Immature natural killer cell (primary cell): ENCODE results near the gene EVC. TPM values are rescaled to one million over a fixed set of nuclear protein-coding genes. Genes with fewer than 3 reads are reported as not detected.

Experiments used
- DNase-seq, 3 donors: peaks; one replicate each; pipeline ENCODE4 v3.0.0; 2022; ENCODE audit warnings: mixed read lengths in 1 of 3
- H3K27ac Mint-ChIP-seq, 6 donors: one replicate each; pipeline ENCODE4 v1.8.0; 2020; ENCODE audit warnings: mixed read lengths in 6 of 6, mild to moderate bottlenecking in 5 of 6, inconsistent platforms in 4 of 6, moderate library complexity in 3 of 6
- H3K27me3 Mint-ChIP-seq, 3 donors: one replicate each; pipeline ENCODE4 v1.8.0; 2020 to 2021; ENCODE audit warnings: low read depth in 3 of 3, mild to moderate bottlenecking in 3 of 3, mixed read lengths in 3 of 3, moderate library complexity in 3 of 3, inconsistent platforms in 1 of 3
- H3K36me3 Mint-ChIP-seq, 3 donors: one replicate each; pipeline ENCODE4 v1.8.0; 2020; ENCODE audit warnings: mixed read lengths in 3 of 3, inconsistent platforms in 2 of 3, mild to moderate bottlenecking in 2 of 3
- H3K4me1 Mint-ChIP-seq, 2 donors: one replicate each; pipeline ENCODE4 v1.8.0; 2020; ENCODE audit warnings: inconsistent platforms in 2 of 2, mild to moderate bottlenecking in 2 of 2, mixed read lengths in 2 of 2, moderate library complexity in 1 of 2
- H3K4me3 Mint-ChIP-seq, 5 donors: one replicate each; pipeline ENCODE4 v1.8.0; 2020; ENCODE audit warnings: mild to moderate bottlenecking in 5 of 5, mixed read lengths in 5 of 5, inconsistent platforms in 3 of 5, moderate library complexity in 3 of 5
- H3K9me3 Mint-ChIP-seq, 6 donors: one replicate each; pipeline ENCODE4 v1.8.0; 2020; ENCODE audit warnings: mild to moderate bottlenecking in 6 of 6, mixed read lengths in 6 of 6, inconsistent platforms in 4 of 6, moderate library complexity in 3 of 6
- polyA plus RNA-seq, 3 donors: library from polyadenylated mRNA; unstranded; fragments of 300-500 nt; fragmentation: Illumina TruSeq; gene quantifications; one replicate each; pipeline ENCODE4 v1.2.3, GENCODE V29; 2021

EVC gene
- polyA plus RNA-seq, 3 donors from 2014 or later, result not detected

DNA sequence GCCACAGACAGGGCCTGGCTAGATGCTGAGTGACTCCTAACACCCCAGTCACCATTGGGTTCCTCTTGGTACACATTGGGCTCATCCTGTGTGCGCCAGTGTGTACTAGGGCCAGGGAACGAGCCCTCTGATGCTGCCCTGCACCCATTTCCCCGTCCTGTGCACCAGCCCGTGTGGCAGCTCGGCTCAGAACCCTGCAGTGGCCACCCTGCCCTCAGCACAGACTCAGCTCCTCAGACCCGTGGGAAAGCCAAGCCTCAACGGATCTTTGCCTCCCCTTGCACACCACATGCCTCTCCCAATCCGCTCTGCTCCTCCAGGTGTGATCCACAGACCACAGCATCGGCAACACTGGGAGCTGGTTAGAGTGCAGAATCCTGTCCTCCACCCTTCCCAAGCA lies 38.6 kb downstream of the EVC start:
- Mint-ChIP-seq H3K9me3 (no peaks in the 10 kb centered on the region), H3K4me1 (no peaks in the 10 kb centered on the region), H3K27me3 (peaks cover 1 to 7% (median 2%) of the 10 kb centered on the region in 3 donors), H3K36me3 (no peaks in the 10 kb centered on the region), H3K4me3 (no peak overlapping the region), H3K27ac (no peak overlapping the region)
- no peak for DNase-seq

DNA sequence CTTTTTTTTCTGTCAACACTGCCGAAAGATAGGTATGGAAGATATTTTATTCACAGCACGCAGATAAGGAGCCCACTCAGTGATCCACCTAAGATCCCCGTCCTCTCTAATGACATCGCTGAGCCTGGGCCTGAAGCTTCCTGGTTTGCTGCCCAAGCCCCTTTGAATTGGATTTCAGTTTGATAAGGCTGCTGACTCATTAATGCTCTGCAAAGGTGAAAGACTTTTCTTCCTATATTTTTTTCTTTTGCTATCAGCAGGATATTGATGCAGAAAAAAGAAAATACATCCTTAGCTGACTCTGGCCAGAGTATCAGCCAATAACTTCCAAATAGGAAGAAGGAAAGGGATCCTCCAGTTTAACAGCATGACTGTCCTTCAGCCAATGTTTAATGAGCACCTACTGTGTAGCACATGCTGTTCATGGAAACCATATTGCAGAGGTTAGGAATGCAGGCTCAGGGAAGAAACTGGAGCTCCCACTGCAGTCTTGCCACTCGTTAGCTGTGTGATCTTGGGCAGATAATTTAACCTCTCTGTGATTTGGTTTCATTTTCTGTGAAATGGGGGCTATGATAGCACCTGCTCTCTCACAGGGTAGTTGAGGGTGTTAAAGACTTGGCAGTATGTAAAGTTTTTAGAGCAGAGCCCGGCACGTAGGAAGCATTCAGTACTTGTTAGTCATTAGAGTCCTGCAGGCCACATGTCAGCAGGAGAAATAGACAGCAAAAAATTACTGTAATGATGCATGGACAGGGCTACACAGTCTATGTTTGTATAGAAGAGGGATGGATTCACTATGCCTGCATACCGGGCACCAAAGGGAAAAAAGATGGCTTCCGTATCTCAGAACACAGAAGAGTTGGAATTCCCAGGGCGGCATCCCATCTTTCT lies 39.3 kb downstream of the EVC start:
- H3K27ac Mint-ChIP-seq, result no peak overlapping the region
- no peak overlapping the region for H3K4me3 Mint-ChIP-seq
- peaks cover 1 to 7% (median 2%) of the 10 kb centered on the region in 3 donors for H3K27me3 Mint-ChIP-seq
- no peaks in the 10 kb centered on the region for H3K36me3 Mint-ChIP-seq
- DNase-seq, result no peak
- no peaks in the 10 kb centered on the region for H3K9me3 Mint-ChIP-seq
- H3K4me1 Mint-ChIP-seq, result no peaks in the 10 kb centered on the region

DNA sequence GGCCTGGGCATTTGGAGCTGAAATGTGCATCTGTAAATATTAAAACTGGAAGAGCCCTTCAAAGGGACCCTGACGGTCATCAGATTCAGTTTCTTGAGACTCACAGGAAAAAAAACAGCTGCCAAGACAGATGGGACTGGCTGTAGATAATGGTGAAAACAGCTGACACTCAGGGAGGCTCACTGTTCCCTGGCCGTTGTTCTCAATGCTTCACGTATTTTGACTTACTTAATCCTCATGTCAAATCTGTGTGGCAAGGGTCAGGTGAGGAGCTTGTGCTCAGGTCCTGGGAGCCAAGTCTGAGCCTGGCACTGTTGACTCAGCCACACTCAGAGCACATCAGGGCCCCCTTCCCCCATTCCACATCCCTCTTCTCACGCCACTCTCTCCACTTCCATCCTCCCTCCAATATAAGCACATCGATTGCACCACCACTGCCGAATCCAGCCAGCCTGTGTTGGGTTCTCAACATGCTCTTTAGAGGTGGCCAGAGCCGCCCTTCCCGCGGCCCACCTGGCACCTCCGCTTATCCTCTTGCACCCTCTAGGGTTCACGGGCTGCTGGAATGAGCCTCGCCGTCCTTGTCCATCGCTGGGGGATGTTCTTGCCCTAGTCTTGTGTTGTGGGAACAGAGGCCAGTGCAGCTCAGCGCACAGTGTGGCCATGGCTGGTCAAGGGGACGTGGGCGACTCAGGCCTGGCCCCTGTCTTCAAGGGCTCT lies 40.1 kb downstream of the EVC start:
- no peak for DNase-seq
- H3K27ac Mint-ChIP-seq, result no peak overlapping the region
- H3K27me3 Mint-ChIP-seq, result peaks cover 1 to 2% (median 2%) of the 10 kb centered on the region in 3 donors
- no peaks in the 10 kb centered on the region for H3K9me3 Mint-ChIP-seq
- H3K4me1 Mint-ChIP-seq, result no peaks in the 10 kb centered on the region
- no peak overlapping the region for H3K4me3 Mint-ChIP-seq
- no peaks in the 10 kb centered on the region for H3K36me3 Mint-ChIP-seq

DNA sequence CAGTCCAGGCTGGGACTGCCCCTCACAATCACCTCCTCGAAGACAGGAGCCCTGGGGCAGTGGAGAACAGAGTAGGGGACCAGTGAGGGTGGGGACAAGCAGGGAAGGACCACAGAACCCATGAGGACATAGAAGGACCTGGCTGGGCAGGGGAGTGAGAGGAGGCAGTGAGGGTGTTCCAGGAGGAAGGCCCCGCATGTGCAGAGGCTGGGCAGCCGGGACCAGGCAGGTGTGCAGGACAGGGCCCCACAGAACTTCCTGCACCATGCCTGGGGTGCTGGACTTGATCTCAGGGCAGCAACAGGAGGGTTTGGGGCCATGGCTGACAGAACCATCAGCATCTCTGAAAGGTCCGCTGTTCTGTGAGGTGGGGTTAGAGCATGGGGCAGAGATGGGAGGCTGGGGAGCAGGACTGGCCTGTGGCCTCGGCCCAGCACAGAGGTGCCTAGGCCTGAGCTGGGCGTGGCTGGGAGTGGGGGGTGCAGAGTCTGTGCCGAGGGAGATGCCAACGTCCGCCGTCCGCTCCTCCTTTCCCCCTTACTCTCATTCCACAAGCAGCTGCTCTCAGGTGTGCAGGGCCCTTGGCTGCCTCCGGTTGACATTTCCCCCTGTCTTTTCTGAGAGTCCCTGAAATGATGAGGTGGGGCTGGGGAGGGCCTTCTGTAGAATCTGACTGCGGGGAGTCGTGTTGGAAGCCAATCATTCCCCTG lies 40.8 kb downstream of the EVC start:
- Mint-ChIP-seq H3K4me1 (no peaks in the 10 kb centered on the region), H3K27me3 (peaks cover 0 to 2% (median 1%) of the 10 kb centered on the region in 3 donors), H3K4me3 (no peak overlapping the region), H3K27ac (no peak overlapping the region), H3K36me3 (no peaks in the 10 kb centered on the region), H3K9me3 (no peaks in the 10 kb centered on the region)
- no peak for DNase-seq

DNA sequence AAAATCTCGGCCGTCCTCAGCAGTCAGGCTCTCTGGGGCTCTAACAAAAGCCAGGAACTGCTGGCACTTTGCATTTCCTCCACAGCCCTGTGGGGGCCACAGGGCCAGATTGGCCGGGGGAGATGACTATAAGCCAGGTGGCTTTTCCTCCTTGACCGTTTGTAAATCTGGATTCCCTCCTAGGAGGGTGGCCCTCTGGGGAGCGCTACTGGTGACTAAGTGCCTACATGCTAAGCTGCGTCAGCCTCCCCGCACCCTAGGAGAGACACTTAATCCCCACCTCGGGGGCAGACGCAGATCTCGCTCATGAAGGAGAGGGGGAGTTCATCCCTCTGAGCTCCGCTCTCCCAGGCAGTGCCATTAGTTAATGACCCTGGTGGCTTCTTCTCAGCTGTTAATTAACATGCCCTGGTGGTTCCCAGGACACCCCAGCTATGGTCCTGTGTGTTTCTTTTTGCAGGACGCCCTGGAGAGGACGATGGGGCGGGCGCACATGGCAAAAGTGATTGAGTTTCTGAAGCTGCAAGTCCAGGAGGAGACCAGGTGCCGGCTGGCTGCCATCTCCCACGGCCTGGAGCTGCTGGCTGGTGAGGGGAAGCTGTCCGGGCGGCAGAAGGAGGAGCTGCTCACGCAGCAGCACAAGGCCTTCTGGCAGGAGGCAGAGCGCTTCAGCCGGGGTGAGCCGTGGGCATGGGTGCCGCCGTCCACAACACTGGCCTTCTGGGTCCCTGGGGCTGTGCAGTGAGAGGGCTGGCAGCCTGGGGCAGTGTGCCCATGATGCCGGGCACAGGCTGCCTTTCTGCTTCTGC lies 41.6 kb downstream of the EVC start:
- Mint-ChIP-seq H3K9me3 (no peaks in the 10 kb centered on the region), H3K4me3 (no peak overlapping the region), H3K36me3 (no peaks in the 10 kb centered on the region), H3K4me1 (no peaks in the 10 kb centered on the region), H3K27ac (no peak overlapping the region), H3K27me3 (peaks cover 0 to 2% (median 1%) of the 10 kb centered on the region in 3 donors)
- no peak for DNase-seq

DNA sequence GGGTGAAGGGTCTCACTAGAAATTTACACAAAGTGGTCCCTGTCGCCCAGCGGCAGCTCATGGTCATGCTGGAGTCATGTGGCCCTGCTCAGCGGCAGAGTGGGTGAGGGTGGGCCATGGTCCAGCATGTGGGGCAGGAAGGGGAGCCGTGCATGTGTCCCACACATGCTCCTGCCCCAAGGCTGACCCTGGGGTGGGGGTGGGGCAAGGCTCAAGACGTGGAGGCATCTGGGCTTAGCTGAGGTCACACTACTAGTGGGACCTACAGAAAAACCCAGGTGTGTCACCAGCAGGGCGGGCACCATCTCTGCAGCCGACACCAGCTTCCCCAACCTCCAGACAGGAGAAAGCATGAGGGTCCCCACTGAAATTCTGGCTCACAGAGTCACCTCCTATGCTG lies 42.4 kb downstream of the EVC start:
- H3K4me3 Mint-ChIP-seq, result no peak overlapping the region
- no peaks in the 10 kb centered on the region for H3K36me3 Mint-ChIP-seq
- no peak overlapping the region for H3K27ac Mint-ChIP-seq
- no peaks in the 10 kb centered on the region for H3K9me3 Mint-ChIP-seq
- no peak for DNase-seq
- H3K4me1 Mint-ChIP-seq, result no peaks in the 10 kb centered on the region
- peaks cover 1 to 2% (median 1%) of the 10 kb centered on the region in 3 donors for H3K27me3 Mint-ChIP-seq

DNA sequence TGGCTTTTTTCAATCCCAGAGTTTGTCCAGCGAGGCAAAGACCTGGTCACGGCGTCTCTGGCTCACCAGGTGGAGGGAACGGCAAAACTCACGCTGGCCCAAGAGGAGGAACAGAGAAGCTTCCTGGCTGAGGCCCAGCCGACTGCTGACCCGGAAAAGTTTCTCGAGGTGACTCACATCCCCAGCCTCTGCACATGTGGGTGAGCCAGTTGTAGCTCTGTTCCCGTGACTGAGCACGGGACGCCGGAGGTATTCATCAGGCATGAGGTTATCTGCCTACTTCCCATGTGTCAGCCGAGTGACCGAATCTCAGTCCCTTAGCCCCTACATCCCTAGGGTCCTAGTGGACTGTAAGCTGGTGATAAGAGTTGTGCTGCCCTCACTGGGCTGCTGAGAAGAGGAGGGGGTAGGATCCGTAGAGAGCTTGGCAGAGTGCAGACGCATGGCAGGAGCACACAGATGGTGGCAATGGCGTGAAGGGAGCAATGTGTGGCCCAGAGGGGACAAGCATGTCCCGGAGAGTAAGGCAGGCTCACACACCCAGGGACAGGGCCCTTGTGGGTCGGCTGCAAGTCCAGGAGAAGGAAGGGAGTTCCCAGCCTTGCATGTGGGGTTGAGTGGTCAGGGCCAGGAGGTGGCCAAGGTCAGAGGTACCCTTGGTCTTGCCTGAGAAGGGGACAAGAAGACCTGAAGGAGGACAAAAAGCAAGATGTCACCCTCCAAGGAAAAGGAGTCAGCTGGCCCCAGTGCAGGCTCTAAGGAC lies 42.9 kb downstream of the EVC start:
- DNase-seq, result no peak
- Mint-ChIP-seq H3K27ac (no peak overlapping the region), H3K36me3 (no peaks in the 10 kb centered on the region), H3K27me3 (peaks cover 1 to 2% (median 1%) of the 10 kb centered on the region in 3 donors), H3K4me1 (no peaks in the 10 kb centered on the region), H3K9me3 (no peaks in the 10 kb centered on the region), H3K4me3 (no peak overlapping the region)

DNA sequence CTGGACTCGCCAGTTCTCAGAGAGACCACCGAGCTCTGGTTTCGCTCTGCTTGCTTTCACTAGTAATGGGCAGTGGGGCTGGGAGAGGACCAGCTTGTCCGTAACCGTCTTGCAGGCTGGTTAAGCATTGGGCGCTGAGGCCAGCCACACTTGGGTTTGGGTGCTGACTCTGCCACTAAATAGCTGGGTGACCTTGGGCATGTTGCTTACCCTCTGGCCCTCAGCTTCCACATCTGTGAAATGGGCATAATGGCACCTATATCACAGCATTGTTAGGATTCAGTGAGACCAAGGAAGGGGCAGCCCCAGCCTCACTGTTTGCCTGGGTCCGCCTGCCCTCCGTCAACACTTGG lies 43.5 kb downstream of the EVC start:
- DNase-seq, result no peak
- no peak overlapping the region for H3K4me3 Mint-ChIP-seq
- no peaks in the 10 kb centered on the region for H3K36me3 Mint-ChIP-seq
- no peaks in the 10 kb centered on the region for H3K9me3 Mint-ChIP-seq
- H3K4me1 Mint-ChIP-seq, result no peaks in the 10 kb centered on the region
- H3K27ac Mint-ChIP-seq, result no peak overlapping the region
- peaks cover 1 to 2% (median 1%) of the 10 kb centered on the region in 3 donors for H3K27me3 Mint-ChIP-seq

DNA sequence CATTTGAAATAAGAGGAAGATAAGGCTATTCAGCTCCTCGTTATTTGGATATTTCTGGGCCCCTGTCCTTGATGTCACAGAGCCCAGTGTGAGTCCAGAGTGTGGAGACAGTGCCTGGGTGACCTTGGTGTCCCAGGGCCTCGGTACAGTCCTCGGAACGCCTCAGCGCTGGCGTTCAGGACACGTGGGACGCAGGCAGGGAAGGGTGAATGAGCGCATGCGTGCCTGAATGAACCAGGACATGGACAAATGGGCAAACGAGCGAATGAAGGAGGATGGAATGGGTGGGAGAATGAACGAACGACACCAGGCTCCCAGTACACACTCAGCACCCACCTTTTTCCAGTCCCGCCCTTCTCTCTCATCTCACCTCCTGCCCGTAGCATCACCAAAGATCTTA lies 44.2 kb downstream of the EVC start:
- no peak for DNase-seq
- Mint-ChIP-seq H3K36me3 (no peaks in the 10 kb centered on the region), H3K4me1 (no peaks in the 10 kb centered on the region), H3K9me3 (no peaks in the 10 kb centered on the region), H3K27me3 (peaks cover 0 to 2% (median 1%) of the 10 kb centered on the region in 3 donors), H3K27ac (no peak overlapping the region), H3K4me3 (no peak overlapping the region)

DNA sequence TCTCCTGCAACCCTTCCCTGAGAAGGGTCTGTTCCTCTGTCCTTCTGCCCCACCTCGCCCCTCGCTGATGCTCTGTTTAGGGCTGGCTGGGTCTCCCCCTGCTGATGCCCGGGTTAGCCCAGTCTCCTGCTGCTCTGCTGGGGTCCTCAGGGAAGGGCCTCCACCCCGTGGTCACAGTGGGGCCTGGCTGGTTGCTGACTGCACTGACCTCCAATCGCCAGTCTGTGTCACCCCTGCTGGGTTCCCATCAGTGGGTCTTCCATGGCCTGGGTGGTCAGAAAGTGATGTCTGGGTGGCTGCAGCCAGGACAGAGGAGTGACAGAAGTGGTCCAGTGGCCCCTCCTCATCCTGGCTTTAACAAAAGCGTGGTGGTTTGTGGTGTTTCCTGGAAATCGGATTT lies 44.7 kb downstream of the EVC start:
- no peak overlapping the region for H3K4me3 Mint-ChIP-seq
- H3K4me1 Mint-ChIP-seq, result no peaks in the 10 kb centered on the region
- no peaks in the 10 kb centered on the region for H3K36me3 Mint-ChIP-seq
- no peak for DNase-seq
- H3K27me3 Mint-ChIP-seq, result peaks cover 0 to 1% (median under 1%) of the 10 kb centered on the region in 3 donors
- no peaks in the 10 kb centered on the region for H3K9me3 Mint-ChIP-seq
- no peak overlapping the region for H3K27ac Mint-ChIP-seq

DNA sequence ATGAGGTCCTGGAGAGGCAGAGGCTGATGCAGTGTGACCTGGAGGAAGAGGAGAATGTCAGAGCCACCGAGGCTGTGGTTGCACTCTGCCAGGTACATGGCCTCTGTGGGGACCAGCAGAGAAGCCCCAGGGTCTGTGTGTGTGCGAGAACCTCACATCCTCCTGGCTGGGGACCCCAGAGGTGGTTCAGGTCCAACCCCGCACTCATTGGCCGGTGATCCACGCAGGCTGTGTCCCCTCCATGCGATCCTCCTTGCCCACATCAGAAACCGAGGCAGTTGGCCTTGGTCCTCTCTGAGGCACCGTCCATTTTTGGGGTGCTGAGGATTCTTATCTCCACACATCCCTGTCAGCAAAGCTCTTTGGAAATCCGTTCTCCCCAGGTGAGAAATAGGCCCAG lies 45.3 kb downstream of the EVC start:
- no peaks in the 10 kb centered on the region for H3K36me3 Mint-ChIP-seq
- H3K27ac Mint-ChIP-seq, result no peak overlapping the region
- H3K4me1 Mint-ChIP-seq, result no peaks in the 10 kb centered on the region
- no peaks in the 10 kb centered on the region for H3K9me3 Mint-ChIP-seq
- no peak for DNase-seq
- no peak overlapping the region for H3K4me3 Mint-ChIP-seq
- H3K27me3 Mint-ChIP-seq, result peaks cover 0 to 1% (median 0%) of the 10 kb centered on the region in 3 donors

DNA sequence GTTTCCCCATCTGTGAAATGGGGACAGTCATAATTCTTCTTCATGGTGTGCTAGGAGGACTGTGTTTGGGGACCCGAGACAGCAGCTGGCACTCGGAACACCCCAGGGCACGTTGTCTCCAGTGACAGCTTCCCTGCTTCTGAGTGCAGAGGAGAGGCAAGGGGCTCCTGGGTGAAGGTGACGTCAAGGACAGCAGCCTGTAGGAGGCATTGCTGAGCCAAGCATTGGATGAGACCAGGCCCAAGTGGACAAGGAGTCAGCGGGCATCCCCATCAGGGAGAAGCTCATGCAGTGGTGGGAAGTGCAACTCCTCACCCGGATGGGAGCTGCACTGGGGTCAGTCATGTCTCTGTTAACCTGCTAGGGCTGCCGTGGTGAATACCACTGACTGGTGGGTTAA lies 46.1 kb downstream of the EVC start:
- Mint-ChIP-seq H3K4me1 (no peaks in the 10 kb centered on the region), H3K36me3 (no peaks in the 10 kb centered on the region), H3K27me3 (peaks cover 0 to 1% (median 0%) of the 10 kb centered on the region in 3 donors), H3K27ac (no peak overlapping the region), H3K9me3 (no peaks in the 10 kb centered on the region), H3K4me3 (no peak overlapping the region)
- DNase-seq, result no peak

DNA sequence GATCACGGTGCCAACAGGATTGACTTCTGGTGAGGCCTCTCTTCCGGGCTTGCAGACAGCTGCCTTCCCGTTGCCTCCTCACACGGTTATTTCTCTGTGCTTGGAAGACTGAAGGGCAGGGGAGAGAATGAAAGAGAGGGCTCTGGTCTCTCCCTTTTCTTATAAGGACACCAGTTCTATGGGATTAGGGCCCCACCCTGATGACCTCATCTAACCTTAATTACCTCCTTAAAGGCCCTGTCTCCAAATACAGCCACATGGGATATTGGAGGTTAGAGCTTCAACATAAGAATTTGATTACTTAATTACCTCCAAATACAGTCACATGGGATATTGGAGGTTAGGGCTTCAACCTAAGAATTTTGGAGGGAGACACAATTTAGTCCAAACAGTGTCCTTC lies 46.5 kb downstream of the EVC start:
- H3K27me3 Mint-ChIP-seq, result peaks cover 0 to 1% (median 0%) of the 10 kb centered on the region in 3 donors
- no peak overlapping the region for H3K4me3 Mint-ChIP-seq

More for the DNA sequence above, 46.5 kb downstream of the EVC start:
- no peaks in the 10 kb centered on the region for H3K4me1 Mint-ChIP-seq
- H3K9me3 Mint-ChIP-seq, result no peaks in the 10 kb centered on the region
- DNase-seq, result no peak
- no peaks in the 10 kb centered on the region for H3K36me3 Mint-ChIP-seq
- no peak overlapping the region for H3K27ac Mint-ChIP-seq
